OCI-M2 (cell line): Measurements from ENCODE around the gene DEAF1.
"Not testable (repeated sequence)": the region's sequence is repeated elsewhere in the genome, so short reads cannot be mapped to it uniquely, and the experiment has no call there.

Experiments
- DNase-seq: peaks from one replicate; lab custom pipeline; 2025; ENCODE audit not compliant: unreplicated experiment; lab: John Stamatoyannopoulos, UW

DEAF1 gene

DNA sequence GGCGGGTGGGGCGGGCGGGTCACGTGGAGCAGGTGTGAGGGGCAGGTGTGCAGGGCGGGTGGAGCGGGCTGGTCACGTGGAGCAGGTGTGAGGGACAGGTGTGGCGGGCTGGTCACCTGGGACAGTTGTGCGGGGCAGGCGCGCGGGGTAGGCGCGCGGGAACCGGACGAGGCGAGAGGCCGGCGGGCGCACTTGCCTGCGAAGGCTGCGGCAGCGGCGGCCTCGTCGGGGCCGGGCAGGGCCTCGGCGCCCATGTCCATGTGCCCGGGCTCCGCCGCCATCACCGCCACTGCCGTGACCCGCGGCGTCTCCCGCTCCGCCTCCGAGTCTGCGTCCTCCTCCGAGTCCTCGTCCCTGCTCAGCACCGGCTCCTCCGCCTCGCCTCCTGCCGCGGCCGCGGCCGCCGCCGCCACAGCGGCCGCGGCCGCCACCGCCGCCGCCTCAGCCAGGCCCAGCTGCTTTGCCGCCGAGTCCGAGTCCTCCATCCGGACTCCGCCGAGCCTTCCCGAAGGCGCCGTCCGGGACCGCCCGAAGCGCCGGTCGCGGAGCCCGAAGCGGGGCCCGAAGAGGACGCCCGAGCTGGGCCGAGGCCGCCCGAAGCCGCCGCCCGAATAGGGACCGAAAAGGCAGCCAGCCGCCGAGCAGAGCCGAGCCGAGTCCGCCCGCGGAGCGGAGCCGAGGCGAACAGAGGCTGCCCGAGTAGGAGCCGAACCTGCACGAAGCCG is at the start of gene DEAF1:
TSS of gene DEAF1 (minus strand) at position 660 of the 725 bp plus-strand sequence. CDS start at position 485, 175 bp downstream.
- DNase-seq = no peak

DNA sequence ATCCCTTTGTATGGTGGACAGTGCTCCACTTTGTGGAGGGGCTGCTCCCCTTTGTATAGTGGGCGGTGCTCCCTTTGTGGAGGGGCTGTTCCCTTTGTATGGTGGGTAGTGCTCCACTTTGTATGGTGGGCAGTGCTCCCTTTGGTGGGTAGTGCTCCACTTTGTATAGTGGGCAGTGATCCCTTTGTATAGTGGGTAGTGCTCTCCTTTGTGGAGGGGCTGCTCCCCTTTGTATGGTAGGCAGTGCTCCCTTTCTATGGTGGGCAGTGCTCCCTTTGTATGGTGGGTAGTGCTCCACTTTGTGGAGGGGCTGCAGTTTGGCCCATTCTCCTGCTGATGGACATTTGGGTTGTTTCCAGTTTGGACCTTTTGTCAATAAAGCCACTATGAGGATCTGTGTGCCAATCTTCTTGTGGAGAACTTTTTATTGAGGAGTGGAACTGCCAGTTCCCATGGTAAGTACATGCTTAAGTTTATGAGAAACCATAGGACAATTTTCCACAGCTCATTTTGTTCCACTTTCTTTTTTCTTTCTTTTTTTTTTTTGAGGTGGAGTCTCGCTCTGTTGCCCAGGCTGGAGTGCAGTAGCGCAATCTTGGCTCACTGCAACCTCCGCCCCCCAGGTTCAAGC is 47.7 kb upstream of the DEAF1 start:
- DNase-seq = no peak

DNA sequence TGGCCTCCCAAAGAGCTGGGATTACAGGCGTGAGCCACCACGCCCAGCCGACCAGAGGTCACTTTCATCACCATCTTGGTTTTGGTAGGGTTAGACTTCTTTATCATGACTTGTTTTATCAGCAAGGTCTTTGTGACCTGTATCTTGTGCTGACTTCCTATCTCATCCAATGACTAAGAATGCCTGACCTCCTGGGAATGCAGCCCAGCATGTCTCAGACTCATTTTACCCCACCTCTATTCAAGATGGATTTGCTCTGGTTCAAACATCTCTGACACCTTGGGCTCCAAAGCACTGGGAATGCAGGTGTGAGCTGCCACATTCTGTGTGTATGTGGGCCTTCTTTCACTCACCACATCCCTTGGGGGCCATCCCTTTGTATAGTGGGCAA is 47.1 kb upstream of the DEAF1 start:
- no peak for DNase-seq

GRCh38 chr11:737899-738298 is 42.9 kb upstream of the DEAF1 start:
- not testable (repeated sequence) for DNase-seq

GRCh38 chr11:737366-737765 is 42.3 kb upstream of the DEAF1 start:
- no peak for DNase-seq

- DNase-seq = not testable (repeated sequence)
Observed at GRCh38 chr11:734541-734940, 39.5 kb upstream of the DEAF1 start.

GRCh38 chr11:733072-733471 is 38.0 kb upstream of the DEAF1 start:
- DNase-seq = no peak

DNA sequence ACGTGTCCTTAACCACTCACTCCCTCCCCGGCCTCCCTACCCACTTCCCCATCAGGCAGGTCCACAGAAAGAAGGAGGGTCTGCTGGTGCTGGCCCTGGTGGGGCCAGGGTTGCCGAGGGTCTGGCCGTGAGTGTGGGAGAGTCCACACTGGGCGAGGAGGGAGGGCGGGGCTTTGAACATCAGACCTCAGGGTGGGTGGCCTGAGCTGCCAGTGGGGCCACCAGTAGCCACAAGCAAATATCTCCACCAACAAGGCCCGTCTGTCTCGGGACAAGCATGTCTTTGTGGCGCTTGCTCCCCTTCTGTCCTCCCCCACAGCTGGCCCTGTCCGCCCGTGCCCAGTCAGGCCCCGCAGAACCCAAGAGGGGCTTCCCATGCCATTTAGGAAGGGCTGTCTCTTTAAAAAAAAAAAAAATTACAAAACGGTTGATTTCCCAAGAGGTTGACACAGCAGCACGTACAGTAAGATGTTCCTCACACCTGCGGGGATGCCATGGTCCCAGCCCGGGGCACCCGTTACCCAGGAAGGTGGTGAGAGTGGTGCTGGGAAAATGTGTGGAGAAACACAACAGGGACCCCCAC is 34.6 kb upstream of the DEAF1 start:
- no peak for DNase-seq

DNA sequence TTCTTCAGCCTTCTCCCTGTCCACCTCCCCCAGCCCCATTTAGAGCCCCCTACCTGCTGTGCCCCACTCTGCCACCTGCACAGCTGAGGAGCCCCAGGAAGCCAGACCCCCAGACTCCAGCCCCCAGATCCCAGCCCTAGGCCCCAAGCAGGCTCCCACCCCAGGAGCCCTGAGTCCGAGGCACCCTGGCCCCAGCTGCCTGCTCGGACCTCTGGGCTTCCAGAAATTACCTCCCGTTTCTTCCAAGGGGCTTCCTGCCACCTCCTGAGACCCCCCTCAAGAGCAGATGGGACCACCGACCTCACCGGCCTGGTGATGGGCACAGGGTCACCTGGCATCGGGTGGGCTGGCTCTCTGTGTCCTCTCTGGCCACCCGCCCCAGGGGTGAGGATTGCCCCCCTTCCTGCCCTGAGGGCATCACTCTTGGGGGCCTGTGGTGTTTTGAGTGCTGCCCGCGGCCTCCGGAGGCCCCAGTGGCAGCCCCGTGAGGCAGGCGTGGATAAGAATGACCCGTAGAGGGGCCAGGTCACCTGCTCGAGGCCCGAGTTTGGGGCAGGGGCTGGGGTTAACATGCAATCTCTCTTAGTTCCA is 34.0 kb upstream of the DEAF1 start:
- no peak for DNase-seq

DNA sequence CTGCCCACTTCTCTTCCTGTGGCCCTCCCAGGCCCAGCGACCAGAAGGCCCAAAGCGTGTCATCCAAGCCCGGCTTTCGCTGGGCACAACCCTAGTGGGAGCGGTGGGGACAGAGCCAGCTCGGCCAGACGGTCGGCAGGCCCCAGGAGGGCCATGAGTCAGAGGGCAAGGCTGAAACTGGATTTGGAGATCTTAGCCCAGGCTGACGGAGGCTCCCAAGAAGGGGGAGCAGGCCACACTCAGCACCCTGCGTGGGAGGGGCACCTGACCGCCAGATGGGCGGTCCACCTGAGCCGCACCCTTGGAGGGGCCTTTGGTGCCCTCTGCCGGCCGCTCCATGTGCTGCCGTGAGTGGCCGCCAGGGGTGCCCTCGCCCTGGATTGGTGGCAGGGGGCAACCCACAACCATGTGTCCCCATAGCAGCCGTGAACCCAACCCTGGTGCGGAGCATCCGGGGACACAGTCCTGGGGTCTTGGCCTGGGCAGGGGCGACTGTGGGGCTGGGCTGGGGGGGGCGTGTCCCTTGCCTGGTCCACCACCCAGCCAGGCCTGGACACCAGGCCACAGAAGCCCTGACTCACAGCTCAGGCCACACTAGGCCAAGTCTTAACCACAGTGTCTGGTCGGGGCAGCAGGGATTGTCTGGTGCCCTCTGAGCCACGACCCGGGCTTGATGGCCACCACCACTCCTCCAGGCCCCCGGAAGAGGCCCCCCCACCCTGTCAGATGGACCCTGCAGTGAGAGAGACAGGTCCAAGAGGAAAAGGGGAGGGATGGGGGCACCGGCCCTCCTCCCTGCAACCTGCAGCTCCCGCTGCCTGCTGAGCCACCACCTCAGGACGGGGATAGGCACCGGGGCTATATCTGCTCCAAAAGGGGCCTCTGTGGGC is 33.1 kb upstream of the DEAF1 start:
- DNase-seq = no peak

GRCh38 chr11:727281-727701 is 32.3 kb upstream of the DEAF1 start:
- DNase-seq = no peak

- DNase-seq = no peak
Observed at GRCh38 chr11:726278-727220, 31.5 kb upstream of the DEAF1 start.

GRCh38 chr11:725624-726202 is 30.7 kb upstream of the DEAF1 start:
- DNase-seq = no peak

- no peak for DNase-seq
Observed at GRCh38 chr11:724778-725386, 29.9 kb upstream of the DEAF1 start.

- no peak for DNase-seq
Observed at GRCh38 chr11:724049-724777, 29.2 kb upstream of the DEAF1 start.

DNA sequence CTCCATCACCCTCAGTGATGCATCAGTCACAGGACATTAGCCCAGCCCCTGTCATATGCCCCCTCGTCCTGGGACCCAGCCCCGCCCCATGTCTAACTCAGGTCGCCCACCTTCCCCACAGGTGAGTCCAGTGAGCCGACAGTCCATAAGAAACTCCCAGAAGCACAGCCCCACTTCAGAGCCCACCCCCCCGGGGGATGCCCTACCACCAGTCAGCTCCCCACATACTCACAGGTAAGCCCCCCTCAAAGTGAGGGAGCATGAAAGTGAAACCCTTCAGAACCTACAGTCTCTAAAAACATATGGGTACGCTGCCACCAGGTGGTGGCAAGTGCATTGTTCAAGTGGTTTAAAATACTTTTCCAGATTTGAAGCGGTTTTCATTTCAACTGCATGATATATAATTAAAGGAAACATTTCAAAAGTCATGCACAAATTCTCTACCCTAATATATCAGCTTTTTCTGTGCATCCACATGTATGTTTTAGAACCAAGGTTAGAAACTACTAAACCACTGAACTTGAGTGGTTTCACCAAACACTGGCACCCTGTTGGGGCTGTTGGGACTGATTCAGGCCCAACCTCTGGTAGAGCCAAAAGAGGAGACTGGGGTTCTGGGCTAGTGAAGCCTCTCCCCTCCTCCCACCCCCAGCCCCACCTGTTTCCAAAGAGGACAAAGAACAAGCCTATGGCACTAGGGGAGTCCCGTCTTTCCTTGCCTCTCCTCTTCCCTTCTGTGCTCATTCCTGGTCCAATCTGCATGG is 28.3 kb upstream of the DEAF1 start:
- no peak for DNase-seq

- no peak for DNase-seq
Observed at GRCh38 chr11:722346-722811, 27.4 kb upstream of the DEAF1 start.
